ENCODE measurements around the gene TLN1. TPM values are rescaled to one million over a fixed set of nuclear protein-coding genes. Genes with fewer than 3 reads are reported as not detected.

Gene TLN1
- total RNA-seq, 1 experiment from 2014 or later = 109 TPM

- Mint-ChIP-seq H3K36me3 (peaks cover 74% of the 10 kb centered on the region), H3K4me3 (no peak overlapping the region)
- POLR2A ChIA-PET = no interaction called here
Observed at GRCh38 chr9:35741740-35742139, 9.7 kb upstream of the TLN1 start.

DNA sequence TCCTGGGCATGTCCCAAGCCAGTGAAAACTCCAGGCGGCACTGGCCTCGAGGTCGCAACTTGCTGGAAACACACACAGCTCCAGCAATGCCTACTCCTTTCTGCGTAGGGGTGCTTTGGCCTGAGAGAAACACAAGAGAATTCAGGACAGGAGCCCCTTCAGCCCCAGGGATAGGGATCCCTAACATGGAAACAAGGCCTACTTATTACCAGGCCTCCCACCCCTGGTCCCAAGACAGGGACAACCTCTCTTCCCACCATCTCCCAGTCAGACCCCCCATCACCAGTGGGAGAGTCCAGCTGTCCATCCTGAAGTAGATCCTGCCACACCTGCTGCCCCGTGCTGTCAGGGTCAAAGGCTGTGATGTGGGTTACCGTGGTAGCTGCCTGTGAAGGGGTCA is 8.2 kb upstream of the TLN1 start:
- Mint-ChIP-seq H3K4me1 (no peaks in the 10 kb centered on the region), H3K27ac (no peak overlapping the region; the same call in 1 of the 2 replicates), H3K9me3 (no peaks in the 10 kb centered on the region), H3K4me3 (no peak overlapping the region), H3K27me3 (ENCODE audit: low read depth) (no peaks in the 10 kb centered on the region), H3K36me3 (peaks cover 77% of the 10 kb centered on the region)
- POLR2A ChIA-PET = interaction anchor here (1.2 to 1.4 kb wide), 2 partner anchors 9 to 10 kb away, joined by 3 read pairs; partner anchors contain the start of gene TLN1
- no peak for TF ChIP-seq GRHL2 (CRISPR knock-in tag; IDR thresholded peaks at IDR 0.05; ENCODE audit: insufficient replicate concordance, severe bottlenecking)
- TF ChIP-seq ZBTB21 (CRISPR knock-in tag; IDR thresholded peaks at IDR 0.05; ENCODE audit: borderline replicate concordance) = no peak
- TF ChIP-seq NFATC4 (CRISPR knock-in tag; IDR thresholded peaks at IDR 0.05) = no peak
- TF ChIP-seq, protein P1, sequence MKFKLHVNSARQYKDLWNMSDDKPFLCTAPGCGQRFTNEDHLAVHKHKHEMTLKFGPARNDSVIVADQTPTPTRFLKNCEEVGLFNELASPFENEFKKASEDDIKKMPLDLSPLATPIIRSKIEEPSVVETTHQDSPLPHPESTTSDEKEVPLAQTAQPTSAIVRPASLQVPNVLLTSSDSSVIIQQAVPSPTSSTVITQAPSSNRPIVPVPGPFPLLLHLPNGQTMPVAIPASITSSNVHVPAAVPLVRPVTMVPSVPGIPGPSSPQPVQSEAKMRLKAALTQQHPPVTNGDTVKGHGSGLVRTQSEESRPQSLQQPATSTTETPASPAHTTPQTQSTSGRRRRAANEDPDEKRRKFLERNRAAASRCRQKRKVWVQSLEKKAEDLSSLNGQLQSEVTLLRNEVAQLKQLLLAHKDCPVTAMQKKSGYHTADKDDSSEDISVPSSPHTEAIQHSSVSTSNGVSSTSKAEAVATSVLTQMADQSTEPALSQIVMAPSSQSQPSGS (CRISPR knock-in tag; IDR thresholded peaks at IDR 0.05; ENCODE audit: borderline replicate concordance, low read depth) = no peak
- TF ChIP-seq NR2C2 (CRISPR knock-in tag; IDR thresholded peaks at IDR 0.05) = no peak
- TF ChIP-seq ETV6 (CRISPR knock-in tag; IDR thresholded peaks at IDR 0.05) = no peak
- TF ChIP-seq, protein P2, sequence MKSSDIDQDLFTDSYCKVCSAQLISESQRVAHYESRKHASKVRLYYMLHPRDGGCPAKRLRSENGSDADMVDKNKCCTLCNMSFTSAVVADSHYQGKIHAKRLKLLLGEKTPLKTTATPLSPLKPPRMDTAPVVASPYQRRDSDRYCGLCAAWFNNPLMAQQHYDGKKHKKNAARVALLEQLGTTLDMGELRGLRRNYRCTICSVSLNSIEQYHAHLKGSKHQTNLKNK (CRISPR knock-in tag; IDR thresholded peaks at IDR 0.05) = no peak
- no peak for DNase-seq (ENCODE audit: low spot score)
- no peak for ATAC-seq
- CTCF ChIA-PET = interaction anchor here (1.7 kb wide), 1 partner anchor 16 kb away, joined by 8 read pairs; no protein-coding TSS in a partner anchor

More at GRCh38 chr9:35741740-35742139, 9.7 kb upstream of the TLN1 start:
- Mint-ChIP-seq H3K4me1 (peaks cover 10% of the 10 kb centered on the region), H3K27me3 (ENCODE audit: low read depth) (no peaks in the 10 kb centered on the region), H3K27ac (0 out of 2 replicates have a peak overlapping the region, but pooled peaks have one; percentile 9), H3K9me3 (no peaks in the 10 kb centered on the region)
- TF ChIP-seq, protein P1 (CRISPR knock-in tag; IDR thresholded peaks at IDR 0.05; ENCODE audit: borderline replicate concordance, low read depth) = no peak
- TF ChIP-seq ZNF317 (CRISPR knock-in tag; IDR thresholded peaks at IDR 0.05; ENCODE audit: borderline replicate concordance, low read depth) = no peak
- TF ChIP-seq, protein P3, sequence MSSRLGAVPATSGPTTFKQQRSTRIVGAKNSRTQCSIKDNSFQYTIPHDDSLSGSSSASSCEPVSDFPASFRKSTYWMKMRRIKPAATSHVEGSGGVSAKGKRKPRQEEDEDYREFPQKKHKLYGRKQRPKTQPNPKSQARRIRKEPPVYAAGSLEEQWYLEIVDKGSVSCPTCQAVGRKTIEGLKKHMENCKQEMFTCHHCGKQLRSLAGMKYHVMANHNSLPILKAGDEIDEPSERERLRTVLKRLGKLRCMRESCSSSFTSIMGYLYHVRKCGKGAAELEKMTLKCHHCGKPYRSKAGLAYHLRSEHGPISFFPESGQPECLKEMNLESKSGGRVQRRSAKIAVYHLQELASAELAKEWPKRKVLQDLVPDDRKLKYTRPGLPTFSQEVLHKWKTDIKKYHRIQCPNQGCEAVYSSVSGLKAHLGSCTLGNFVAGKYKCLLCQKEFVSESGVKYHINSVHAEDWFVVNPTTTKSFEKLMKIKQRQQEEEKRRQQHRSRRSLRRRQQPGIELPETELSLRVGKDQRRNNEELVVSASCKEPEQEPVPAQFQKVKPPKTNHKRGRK (CRISPR knock-in tag; IDR thresholded peaks at IDR 0.05; ENCODE audit: borderline replicate concordance) = no peak
- TF ChIP-seq SP1 (CRISPR knock-in tag; conservative IDR thresholded peaks at IDR 0.05) = no peak
- no peak for TF ChIP-seq GABPB1 (CRISPR knock-in tag; IDR thresholded peaks at IDR 0.05)
- no peak for TF ChIP-seq NFYB (CRISPR knock-in tag; conservative IDR thresholded peaks at IDR 0.05; ENCODE audit: low read depth)
- TF ChIP-seq ZNF138 (CRISPR knock-in tag; conservative IDR thresholded peaks at IDR 0.05) = no peak
- no peak for TF ChIP-seq CBFB (CRISPR knock-in tag; IDR thresholded peaks at IDR 0.05; ENCODE audit: low read depth)
- TF ChIP-seq ZNF232 (CRISPR knock-in tag; IDR thresholded peaks at IDR 0.05) = no peak
- no peak for TF ChIP-seq ETV6 (CRISPR knock-in tag; IDR thresholded peaks at IDR 0.05)
- no peak for TF ChIP-seq ZNF219 (CRISPR knock-in tag; IDR thresholded peaks at IDR 0.05; ENCODE audit: borderline replicate concordance)
- TF ChIP-seq, protein P2 (CRISPR knock-in tag; IDR thresholded peaks at IDR 0.05) = no peak
- no peak for TF ChIP-seq FOXP4 (CRISPR knock-in tag; IDR thresholded peaks at IDR 0.05)
- TF ChIP-seq CREB1 (CRISPR knock-in tag; IDR thresholded peaks at IDR 0.05) = no peak
- TF ChIP-seq ZNF281 (CRISPR knock-in tag; IDR thresholded peaks at IDR 0.05) = no peak
- no peak for TF ChIP-seq TEAD1 (CRISPR knock-in tag; IDR thresholded peaks at IDR 0.05)
- CTCF ChIA-PET = interaction anchor here (0.9 kb wide), 1 partner anchor 81 kb away, joined by 4 read pairs; no protein-coding TSS in a partner anchor
- ATAC-seq (no peak), DNase-seq (ENCODE audit: low spot score) (no peak)

All from WTC11 (cell line).